ENCODE results near the gene CCDC102B.

Gene CCDC102B

GRCh38 chr18:68916734-68917133 lies 118.9 kb downstream of the CCDC102B start:
- Histone ChIP-seq H4K20me1 (ENCODE audit: insufficient read depth) (no peaks in the 10 kb centered on the region), H3K4me3 (IDR thresholded peaks at IDR 0.05; ENCODE audit: insufficient read depth, low read depth, low read length) (no peak overlapping the region), H3K4me2 (no peak overlapping the region), H3K4me1 (ENCODE audit: low read depth, poor library complexity, severe bottlenecking) (no peaks in the 10 kb centered on the region), H3K79me2 (ENCODE audit: insufficient read depth, low read depth) (no peaks in the 10 kb centered on the region), H3K27me3 (ENCODE audit: insufficient read depth, low read depth) (no peaks in the 10 kb centered on the region), H3K36me3 (ENCODE audit: insufficient read depth) (no peaks in the 10 kb centered on the region), H3K9ac (no peak overlapping the region), H3K27ac (no peak overlapping the region), H2AFZ (ENCODE audit: low read depth) (no peak overlapping the region)
- TF ChIP-seq, protein P1, sequence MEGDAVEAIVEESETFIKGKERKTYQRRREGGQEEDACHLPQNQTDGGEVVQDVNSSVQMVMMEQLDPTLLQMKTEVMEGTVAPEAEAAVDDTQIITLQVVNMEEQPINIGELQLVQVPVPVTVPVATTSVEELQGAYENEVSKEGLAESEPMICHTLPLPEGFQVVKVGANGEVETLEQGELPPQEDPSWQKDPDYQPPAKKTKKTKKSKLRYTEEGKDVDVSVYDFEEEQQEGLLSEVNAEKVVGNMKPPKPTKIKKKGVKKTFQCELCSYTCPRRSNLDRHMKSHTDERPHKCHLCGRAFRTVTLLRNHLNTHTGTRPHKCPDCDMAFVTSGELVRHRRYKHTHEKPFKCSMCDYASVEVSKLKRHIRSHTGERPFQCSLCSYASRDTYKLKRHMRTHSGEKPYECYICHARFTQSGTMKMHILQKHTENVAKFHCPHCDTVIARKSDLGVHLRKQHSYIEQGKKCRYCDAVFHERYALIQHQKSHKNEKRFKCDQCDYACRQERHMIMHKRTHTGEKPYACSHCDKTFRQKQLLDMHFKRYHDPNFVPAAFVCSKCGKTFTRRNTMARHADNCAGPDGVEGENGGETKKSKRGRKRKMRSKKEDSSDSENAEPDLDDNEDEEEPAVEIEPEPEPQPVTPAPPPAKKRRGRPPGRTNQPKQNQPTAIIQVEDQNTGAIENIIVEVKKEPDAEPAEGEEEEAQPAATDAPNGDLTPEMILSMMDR (conservative IDR thresholded peaks at IDR 0.05; ENCODE audit: low read depth, low read length): no peak

DNA sequence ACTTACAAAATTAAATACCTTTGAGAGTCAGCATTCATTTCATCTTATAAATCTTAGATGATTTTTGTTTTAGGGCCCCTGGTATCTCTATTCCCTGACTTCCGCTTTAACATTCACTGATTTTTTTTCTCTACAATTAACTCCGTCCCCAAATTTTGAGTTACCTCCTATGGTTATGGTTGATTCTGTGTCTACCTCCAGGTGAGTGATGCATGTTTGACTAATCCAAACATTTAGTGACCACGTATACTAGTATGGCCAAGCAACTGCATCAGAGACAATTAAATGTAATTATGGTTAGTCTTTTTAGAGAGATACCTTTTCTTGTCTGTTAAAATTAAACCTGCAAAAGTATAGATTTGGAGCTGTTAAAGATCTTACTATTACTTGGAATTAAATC lies 120.3 kb downstream of the CCDC102B start:
- no peak overlapping the region for H3K9ac ChIP-seq
- no peak overlapping the region for H3K4me2 ChIP-seq
- TF ChIP-seq, protein P1 (conservative IDR thresholded peaks at IDR 0.05; ENCODE audit: low read depth, low read length): no peak
- H2AFZ ChIP-seq (ENCODE audit: low read depth): no peak overlapping the region
- H3K79me2 ChIP-seq (ENCODE audit: insufficient read depth, low read depth): no peaks in the 10 kb centered on the region
- H3K27me3 ChIP-seq (ENCODE audit: insufficient read depth, low read depth): no peaks in the 10 kb centered on the region
- no peak overlapping the region for H3K27ac ChIP-seq
- no peaks in the 10 kb centered on the region for H3K36me3 ChIP-seq (ENCODE audit: insufficient read depth)
- H3K4me1 ChIP-seq (ENCODE audit: low read depth, poor library complexity, severe bottlenecking): no peaks in the 10 kb centered on the region
- H3K4me3 ChIP-seq (IDR thresholded peaks at IDR 0.05; ENCODE audit: insufficient read depth, low read depth, low read length): no peak overlapping the region
- H4K20me1 ChIP-seq (ENCODE audit: insufficient read depth): no peaks in the 10 kb centered on the region

GRCh38 chr18:68919900-68920299 lies 122.0 kb downstream of the CCDC102B start:
- Histone ChIP-seq H2AFZ (ENCODE audit: low read depth) (no peak overlapping the region), H3K4me3 (IDR thresholded peaks at IDR 0.05; ENCODE audit: insufficient read depth, low read depth, low read length) (no peak overlapping the region), H3K36me3 (ENCODE audit: insufficient read depth) (no peaks in the 10 kb centered on the region), H3K4me1 (ENCODE audit: low read depth, poor library complexity, severe bottlenecking) (peaks cover 7% of the 10 kb centered on the region), H4K20me1 (ENCODE audit: insufficient read depth) (no peaks in the 10 kb centered on the region), H3K27me3 (ENCODE audit: insufficient read depth, low read depth) (no peaks in the 10 kb centered on the region), H3K27ac (no peak overlapping the region), H3K9ac (no peak overlapping the region), H3K79me2 (ENCODE audit: insufficient read depth, low read depth) (no peaks in the 10 kb centered on the region), H3K4me2 (no peak overlapping the region)
- TF ChIP-seq, protein P1 (conservative IDR thresholded peaks at IDR 0.05; ENCODE audit: low read depth, low read length): no peak

DNA sequence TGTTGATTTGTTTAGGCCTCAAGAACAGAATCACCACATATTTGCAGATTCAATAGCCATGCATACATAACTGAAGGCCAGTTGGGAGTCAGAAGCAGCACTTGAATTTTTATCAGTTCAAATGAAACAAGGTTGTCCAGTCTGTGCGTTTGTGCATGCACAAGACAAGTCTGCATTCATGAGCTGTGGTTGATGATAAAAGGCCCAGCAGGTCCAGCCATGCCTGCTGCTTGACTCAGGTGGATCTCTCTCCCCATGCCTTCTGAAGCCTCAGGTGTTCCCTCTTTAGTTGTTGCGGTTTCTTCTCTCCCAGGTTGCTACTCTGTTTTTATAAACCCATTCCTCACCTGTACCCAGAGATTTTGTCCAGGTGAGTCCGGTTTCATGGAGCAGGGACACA lies 124.5 kb downstream of the CCDC102B start:
- Histone ChIP-seq H3K36me3 (ENCODE audit: insufficient read depth) (no peaks in the 10 kb centered on the region), H3K4me3 (IDR thresholded peaks at IDR 0.05; ENCODE audit: insufficient read depth, low read depth, low read length) (no peak overlapping the region), H3K9ac (no peak overlapping the region), H4K20me1 (ENCODE audit: insufficient read depth) (no peaks in the 10 kb centered on the region), H3K27me3 (ENCODE audit: insufficient read depth, low read depth) (no peaks in the 10 kb centered on the region), H3K79me2 (ENCODE audit: insufficient read depth, low read depth) (no peaks in the 10 kb centered on the region), H2AFZ (ENCODE audit: low read depth) (no peak overlapping the region), H3K27ac (no peak overlapping the region), H3K4me2 (no peak overlapping the region), H3K4me1 (ENCODE audit: low read depth, poor library complexity, severe bottlenecking) (peaks cover 23% of the 10 kb centered on the region)
- TF ChIP-seq, protein P1 (conservative IDR thresholded peaks at IDR 0.05; ENCODE audit: low read depth, low read length): no peak

Data from KMS-11 (cell line).